ENCODE results near the gene YY1.

DNA sequence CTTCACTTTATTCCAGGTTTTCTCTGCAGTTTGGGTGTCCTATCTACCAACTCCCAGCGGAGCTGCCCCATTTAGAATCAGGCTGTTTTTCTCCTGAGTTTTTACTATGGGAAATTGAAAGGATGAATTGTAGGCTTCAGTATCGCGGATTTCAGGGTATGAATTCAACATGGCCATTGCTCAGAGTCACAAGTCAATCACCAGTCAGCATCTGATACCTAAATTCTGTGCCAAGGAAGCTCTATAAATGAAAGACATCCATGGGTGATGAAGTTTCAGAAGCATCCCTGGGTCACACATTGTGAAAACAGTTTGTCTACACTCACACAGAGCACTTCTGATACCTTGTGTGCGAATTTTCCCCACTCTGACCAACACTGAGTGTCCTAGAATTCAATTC is 35.8 kb upstream of the YY1 start:
- TF ChIP-seq, protein P1, sequence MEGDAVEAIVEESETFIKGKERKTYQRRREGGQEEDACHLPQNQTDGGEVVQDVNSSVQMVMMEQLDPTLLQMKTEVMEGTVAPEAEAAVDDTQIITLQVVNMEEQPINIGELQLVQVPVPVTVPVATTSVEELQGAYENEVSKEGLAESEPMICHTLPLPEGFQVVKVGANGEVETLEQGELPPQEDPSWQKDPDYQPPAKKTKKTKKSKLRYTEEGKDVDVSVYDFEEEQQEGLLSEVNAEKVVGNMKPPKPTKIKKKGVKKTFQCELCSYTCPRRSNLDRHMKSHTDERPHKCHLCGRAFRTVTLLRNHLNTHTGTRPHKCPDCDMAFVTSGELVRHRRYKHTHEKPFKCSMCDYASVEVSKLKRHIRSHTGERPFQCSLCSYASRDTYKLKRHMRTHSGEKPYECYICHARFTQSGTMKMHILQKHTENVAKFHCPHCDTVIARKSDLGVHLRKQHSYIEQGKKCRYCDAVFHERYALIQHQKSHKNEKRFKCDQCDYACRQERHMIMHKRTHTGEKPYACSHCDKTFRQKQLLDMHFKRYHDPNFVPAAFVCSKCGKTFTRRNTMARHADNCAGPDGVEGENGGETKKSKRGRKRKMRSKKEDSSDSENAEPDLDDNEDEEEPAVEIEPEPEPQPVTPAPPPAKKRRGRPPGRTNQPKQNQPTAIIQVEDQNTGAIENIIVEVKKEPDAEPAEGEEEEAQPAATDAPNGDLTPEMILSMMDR (IDR thresholded peaks at IDR 0.05; ENCODE audit: borderline replicate concordance, extremely low read depth, low read length, poor library complexity, severe bottlenecking): no peak
- no peak for TF ChIP-seq EZH2 (IDR thresholded peaks at IDR 0.05; ENCODE audit: borderline replicate concordance, low read depth, low read length, severe bottlenecking)
